ENCODE measurements around the gene ELOVL2. TPM values are rescaled to one million over a fixed set of nuclear protein-coding genes. Genes with fewer than 3 reads are reported as not detected.

ELOVL2 gene
- total RNA-seq (2013): not detected
- polyA plus RNA-seq (not detected), polyA minus RNA-seq (not detected in 2 replicates), total RNA-seq (0 to 7.0 (median 0.04) reads per million in 11 experiments)

GRCh38 chr6:11043961-11044711 is at the start of gene ELOVL2:
Gene ELOVL2 (minus strand): TSS chr6:11044305. CDS start chr6:11044230, 75 bp downstream.
- intact Hi-C loops (cut with micrococcal nuclease): no loop called here
- no peak within 1 kb of the TSS for H3K27ac ChIP-seq (ENCODE audit: low read depth in 1 of 2, low read length in 2 of 2)
- no peaks in the 10 kb centered on the region for H4K20me1 ChIP-seq (ENCODE audit: insufficient read depth, low read length)
- peaks cover 5 to 15% (median 7%) of the 10 kb centered on the region in 7 donors for H3K9me3 Mint-ChIP-seq
- peak within 1 kb of the TSS in 1 of 3 experiments; percentile 67 for H3K4me3 ChIP-seq (replicated peaks in 1 of 3; ENCODE audit: low read depth in 2 of 3, low read length in 3 of 3)
- H3K27me3 Mint-ChIP-seq (ENCODE audit: low read depth in 3 of 3): peaks cover 62 to 79% (median 69%) of the 10 kb centered on the region in 3 donors
- H2AFZ ChIP-seq (ENCODE audit: insufficient read depth, low read depth, low read length, poor library complexity, severe bottlenecking): peak within 1 kb of the TSS; percentile 53
- peak within 1 kb of the TSS in 2 of 7 donors; percentile 28 to 36 for H3K27ac Mint-ChIP-seq
- no peak within 1 kb of the TSS for H3K9ac ChIP-seq (ENCODE audit: insufficient read depth, low read length, poor library complexity, severe bottlenecking)
- 5% methylated on average over 86 of the region's 124 CpGs for WGBS (ENCODE audit: insufficient coverage)
- H3K4me1 Mint-ChIP-seq: peaks cover 14% of the 10 kb centered on the region
- H3K4me3 Mint-ChIP-seq: peak within 1 kb of the TSS; percentile 70 to 93
- DNase-seq: peak in 1 of 3 donors; percentile 15
- H3K4me1 ChIP-seq (ENCODE audit: control insufficient read depth in 1 of 2, insufficient read depth in 2 of 2, low read length in 2 of 2): peaks cover 6 to 15% of the 10 kb centered on the region in 2 donors
- peaks cover 0 to 17% of the 10 kb centered on the region in 2 donors for H3K9me3 ChIP-seq (replicated peaks in 1 of 2; ENCODE audit: control insufficient read depth in 1 of 2, insufficient read depth in 1 of 2, low read length in 2 of 2)
- H3K36me3 Mint-ChIP-seq: peaks cover 4% of the 10 kb centered on the region in 2 donors
- peak; percentile 62 for TF ChIP-seq CTCF (IDR thresholded peaks at IDR 0.05)
- H3K27me3 ChIP-seq (ENCODE audit: control insufficient read depth in 2 of 2, insufficient read depth in 2 of 2, low read length in 2 of 2): peaks cover 66 to 81% of the 10 kb centered on the region in 2 donors
- H3K4me2 ChIP-seq (replicated peaks; ENCODE audit: extremely low read depth, low read length, poor library complexity, severe bottlenecking): peak within 1 kb of the TSS; percentile 76
- no peaks in the 10 kb centered on the region for H3K36me3 ChIP-seq (replicated peaks in 1 of 2; ENCODE audit: control insufficient read depth in 1 of 2, insufficient read depth in 2 of 2, low read length in 2 of 2)
- no peaks in the 10 kb centered on the region for H3K79me2 ChIP-seq (ENCODE audit: insufficient read depth, low read length)

GRCh38 chr6:11093376-11093625 is 49.2 kb upstream of the ELOVL2 start:
- Mint-ChIP-seq H3K27ac (peak overlapping the region; percentile 91 to 96 (median 95)), H3K36me3 (peaks cover 2 to 8% of the 10 kb centered on the region in 2 donors)

More at GRCh38 chr6:11093376-11093625, 49.2 kb upstream of the ELOVL2 start:
- Histone ChIP-seq H3K27ac (ENCODE audit: low read depth in 1 of 2, low read length in 2 of 2) (peak overlapping the region; percentile 84 to 92), H3K9ac (ENCODE audit: insufficient read depth, low read length, poor library complexity, severe bottlenecking) (peak overlapping the region; percentile 95), H3K9me3 (replicated peaks in 1 of 2; ENCODE audit: control insufficient read depth in 1 of 2, insufficient read depth in 1 of 2, low read length in 2 of 2) (no peaks in the 10 kb centered on the region), H3K27me3 (ENCODE audit: control insufficient read depth in 2 of 2, insufficient read depth in 2 of 2, low read length in 2 of 2) (no peaks in the 10 kb centered on the region), H3K79me2 (ENCODE audit: insufficient read depth, low read length) (peaks cover 42% of the 10 kb centered on the region), H3K36me3 (replicated peaks in 1 of 2; ENCODE audit: control insufficient read depth in 1 of 2, insufficient read depth in 2 of 2, low read length in 2 of 2) (no peaks in the 10 kb centered on the region), H3K4me3 (replicated peaks in 1 of 3; ENCODE audit: low read depth in 2 of 3, low read length in 3 of 3) (peak overlapping the region; percentile 88 to 94 (median 91)), H3K4me2 (replicated peaks; ENCODE audit: extremely low read depth, low read length, poor library complexity, severe bottlenecking) (peak overlapping the region; percentile 82), H3K4me1 (ENCODE audit: control insufficient read depth in 1 of 2, insufficient read depth in 2 of 2, low read length in 2 of 2) (peaks cover 29% of the 10 kb centered on the region in 2 donors), H2AFZ (ENCODE audit: insufficient read depth, low read depth, low read length, poor library complexity, severe bottlenecking) (peak overlapping the region; percentile 94), H4K20me1 (ENCODE audit: insufficient read depth, low read length) (peaks cover 10% of the 10 kb centered on the region)
- Mint-ChIP-seq H3K4me3 (peak overlapping the region; percentile 90 to 97), H3K9me3 (peaks cover 0 to 1% (median 0%) of the 10 kb centered on the region in 7 donors), H3K4me1 (peaks cover 36% of the 10 kb centered on the region), H3K27me3 (ENCODE audit: low read depth in 3 of 3) (peaks cover 0 to 2% (median 0%) of the 10 kb centered on the region in 3 donors)
- no peak for DNase-seq
- intact Hi-C loops (cut with micrococcal nuclease): loop anchor here in 1 of 2 donors (5.0 kb wide), 1 partner anchor 49 kb away; no protein-coding TSS in a partner anchor
- no peak for TF ChIP-seq CTCF (IDR thresholded peaks at IDR 0.05)
- WGBS (ENCODE audit: insufficient coverage): 0% methylated on average over 13 of the region's 17 CpGs
